GF-D8 (cell line): ENCODE measurements around the gene ZBTB5.
"Not testable (repeated sequence)": the region's sequence is repeated elsewhere in the genome, so short reads cannot be mapped to it uniquely, and the experiment has no call there.

ENCODE experiments used
- DNase-seq: peaks from one replicate; lab custom pipeline; 2025; lab: John Stamatoyannopoulos, UW

Gene ZBTB5, protein sequence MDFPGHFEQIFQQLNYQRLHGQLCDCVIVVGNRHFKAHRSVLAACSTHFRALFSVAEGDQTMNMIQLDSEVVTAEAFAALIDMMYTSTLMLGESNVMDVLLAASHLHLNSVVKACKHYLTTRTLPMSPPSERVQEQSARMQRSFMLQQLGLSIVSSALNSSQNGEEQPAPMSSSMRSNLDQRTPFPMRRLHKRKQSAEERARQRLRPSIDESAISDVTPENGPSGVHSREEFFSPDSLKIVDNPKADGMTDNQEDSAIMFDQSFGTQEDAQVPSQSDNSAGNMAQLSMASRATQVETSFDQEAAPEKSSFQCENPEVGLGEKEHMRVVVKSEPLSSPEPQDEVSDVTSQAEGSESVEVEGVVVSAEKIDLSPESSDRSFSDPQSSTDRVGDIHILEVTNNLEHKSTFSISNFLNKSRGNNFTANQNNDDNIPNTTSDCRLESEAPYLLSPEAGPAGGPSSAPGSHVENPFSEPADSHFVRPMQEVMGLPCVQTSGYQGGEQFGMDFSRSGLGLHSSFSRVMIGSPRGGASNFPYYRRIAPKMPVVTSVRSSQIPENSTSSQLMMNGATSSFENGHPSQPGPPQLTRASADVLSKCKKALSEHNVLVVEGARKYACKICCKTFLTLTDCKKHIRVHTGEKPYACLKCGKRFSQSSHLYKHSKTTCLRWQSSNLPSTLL

GRCh38 chr9:37465249-37466036 lies at the start of gene ZBTB5:
Gene ZBTB5 (minus strand): TSS chr9:37465450. CDS start chr9:37442551, 22,899 bp downstream.
- DNase-seq = peak; percentile 98

DNA sequence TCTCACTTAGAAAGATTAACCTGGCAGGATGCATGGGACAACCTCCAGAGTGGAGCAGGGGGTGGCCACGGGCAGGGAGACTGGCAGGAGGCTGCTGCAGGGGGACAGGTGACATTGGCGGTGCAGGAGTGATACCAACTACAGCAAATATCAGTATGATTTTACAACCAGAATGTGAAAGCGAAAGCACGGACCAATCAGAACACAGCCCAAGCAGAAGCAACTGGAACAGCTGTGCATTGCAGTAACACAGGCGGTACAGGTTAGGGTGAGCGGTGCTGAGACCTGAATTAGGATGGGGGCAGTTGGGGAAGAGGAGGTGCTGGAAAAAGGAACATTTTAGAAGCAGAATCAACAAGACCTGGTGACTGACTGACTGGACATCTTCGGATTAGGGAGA lies 49.7 kb upstream of the ZBTB5 start:
- DNase-seq = no peak

GRCh38 chr9:37514415-37514814 lies 49.2 kb upstream of the ZBTB5 start:
- DNase-seq = not testable (repeated sequence)

DNA sequence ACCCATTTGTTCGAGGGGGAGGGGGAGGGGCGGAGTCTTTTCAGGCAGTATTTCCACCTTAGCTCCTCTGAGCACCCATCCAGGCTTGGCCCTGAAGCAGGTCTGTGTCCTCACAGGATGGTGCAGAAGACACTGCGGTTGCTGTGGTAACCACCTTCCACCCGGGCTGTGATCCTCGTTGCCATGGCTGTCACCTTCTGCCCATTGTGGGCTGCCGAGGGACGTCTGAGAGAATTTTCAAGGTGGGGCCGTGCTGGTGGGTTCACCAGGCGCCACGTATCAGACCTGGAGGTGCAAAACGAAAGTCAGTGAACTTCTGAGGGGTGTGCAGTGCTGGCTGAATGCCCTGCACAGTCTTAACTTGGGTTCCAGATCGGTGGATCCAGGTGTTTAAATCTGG lies 47.2 kb upstream of the ZBTB5 start:
- no peak for DNase-seq

DNA sequence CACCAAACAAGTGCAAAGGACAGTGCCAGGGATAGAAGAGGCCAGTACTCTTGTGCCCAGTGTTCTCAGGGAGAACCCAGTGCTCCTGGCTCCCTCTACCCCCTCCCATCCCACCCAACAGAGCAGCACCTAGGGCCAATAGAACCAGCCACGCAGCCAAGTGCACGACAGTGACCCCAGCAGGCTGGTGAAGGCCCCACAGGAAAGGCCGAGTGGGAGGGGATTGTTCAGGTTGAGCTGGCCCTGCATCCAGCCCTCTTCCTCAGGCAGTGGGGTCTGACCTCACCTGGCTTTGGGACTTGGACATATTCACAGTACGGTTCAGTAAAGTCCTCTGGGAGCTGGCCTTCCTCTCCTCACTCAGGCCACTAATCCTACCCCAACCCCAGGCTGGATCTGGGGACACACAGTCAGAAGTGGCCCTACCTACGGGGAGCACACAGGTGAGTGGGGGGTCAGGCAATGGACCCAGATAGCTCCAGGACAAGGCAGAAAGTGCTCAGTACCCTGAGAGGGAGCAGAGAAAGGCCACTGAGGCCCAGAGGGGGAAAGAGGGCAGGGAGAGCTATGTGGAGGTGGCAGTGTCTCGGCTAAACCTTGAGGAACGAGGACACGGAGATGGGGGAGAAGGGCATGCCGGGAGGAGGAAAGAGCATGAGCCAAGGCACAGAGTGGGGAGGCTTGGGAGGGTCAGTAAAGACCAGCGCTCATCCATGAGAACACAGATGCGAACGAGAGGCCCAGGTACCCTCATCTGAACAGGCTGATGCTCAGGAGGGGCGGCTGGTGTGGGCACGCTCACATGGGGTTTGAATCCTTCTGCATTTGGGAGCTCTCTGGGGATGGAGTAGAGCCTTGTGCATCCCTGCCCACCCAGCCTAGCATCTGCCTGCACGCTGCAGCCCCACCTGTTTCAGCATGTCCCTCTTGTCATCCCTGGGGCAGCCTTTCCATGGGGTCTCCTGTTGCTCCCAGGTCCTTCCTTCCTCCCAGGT lies 46.1 kb upstream of the ZBTB5 start:
- DNase-seq = no peak

- not testable (repeated sequence) for DNase-seq
Observed at GRCh38 chr9:37510053-37510452, 44.8 kb upstream of the ZBTB5 start.

DNA sequence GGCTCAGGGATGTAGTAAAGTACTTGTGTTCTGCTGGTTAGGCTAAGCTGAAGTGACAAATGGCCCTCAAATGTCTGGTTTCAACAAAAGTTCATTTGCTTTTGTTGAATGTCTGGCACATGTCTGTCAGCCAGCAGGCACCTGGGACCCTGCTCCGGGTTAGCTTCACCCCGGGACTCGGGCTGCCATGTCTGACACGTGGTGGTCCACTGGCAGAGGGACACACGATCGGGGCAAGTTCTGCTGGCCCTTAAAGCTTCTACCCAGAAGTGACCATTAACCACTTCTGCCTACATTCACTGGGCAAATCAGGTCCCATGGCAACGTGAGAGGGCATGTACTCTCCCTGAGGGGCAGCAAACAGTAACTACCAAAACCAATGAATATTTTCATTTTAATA lies 44.3 kb upstream of the ZBTB5 start:
- no peak for DNase-seq

- no peak for DNase-seq
Observed at GRCh38 chr9:37508834-37509206, 43.6 kb upstream of the ZBTB5 start.

DNA sequence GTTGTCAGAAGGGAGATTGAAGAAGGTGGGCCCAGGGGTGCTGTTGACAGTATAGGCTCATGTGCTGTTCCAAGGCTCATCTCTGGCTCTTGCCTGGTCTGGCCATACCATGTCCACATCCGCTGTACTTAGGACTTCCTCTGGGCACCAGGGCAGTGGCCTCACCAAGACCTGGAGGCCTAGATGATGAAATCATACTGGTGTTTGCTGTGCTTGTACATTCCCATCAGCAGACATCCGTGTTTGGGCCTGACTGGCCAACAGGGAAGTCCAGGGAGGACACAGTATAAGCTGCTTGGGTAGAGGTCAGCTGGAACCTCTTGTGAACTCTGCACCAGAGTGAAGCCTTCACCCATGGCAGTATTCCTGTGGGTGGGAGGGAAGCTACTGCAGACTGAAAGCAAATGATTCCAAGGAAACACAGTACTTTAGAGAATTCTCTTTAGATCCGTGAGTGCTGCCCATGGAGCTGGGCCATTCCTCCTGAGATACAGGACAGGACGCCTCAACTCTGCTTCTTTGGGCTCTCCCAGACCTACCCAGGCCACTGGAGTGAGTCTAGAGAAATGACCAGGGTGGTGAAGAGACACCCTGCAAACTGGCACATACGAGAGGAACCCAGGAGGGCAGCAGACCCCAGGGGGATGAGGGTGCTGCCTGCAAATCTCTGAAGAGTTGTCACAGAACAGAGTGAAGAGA lies 43.0 kb upstream of the ZBTB5 start:
- no peak for DNase-seq

DNA sequence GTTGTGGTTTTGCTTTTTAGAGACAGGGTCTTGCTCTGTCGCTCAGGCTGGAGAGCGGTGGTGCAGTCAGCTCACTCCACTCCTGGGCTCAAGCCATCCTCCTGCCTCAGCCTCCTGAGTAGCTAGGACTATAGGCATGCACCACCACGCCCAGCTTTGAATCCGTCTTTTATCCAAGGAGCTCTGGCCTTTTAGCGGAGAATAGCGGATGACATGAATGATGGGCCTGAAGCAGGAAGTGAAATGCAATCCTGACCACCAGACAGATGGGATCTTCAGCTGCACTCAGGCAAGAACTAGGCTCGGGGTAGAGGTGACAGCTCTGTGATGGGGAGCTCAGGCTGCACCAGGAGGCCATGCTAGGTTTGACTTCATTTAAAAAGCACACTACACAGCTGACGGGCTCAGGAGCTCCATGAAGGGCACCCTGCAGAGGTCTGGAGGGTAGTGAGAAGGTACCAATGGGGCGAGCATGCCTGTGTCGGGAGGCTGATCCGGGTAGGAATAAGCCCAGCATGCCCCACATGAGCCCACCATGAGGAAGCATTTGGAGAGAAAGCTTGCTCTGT lies 42.4 kb upstream of the ZBTB5 start:
- DNase-seq = no peak

GRCh38 chr9:37504605-37505004 lies 39.4 kb upstream of the ZBTB5 start:
- no peak for DNase-seq

- DNase-seq = no peak
Observed at GRCh38 chr9:37503736-37504135, 38.5 kb upstream of the ZBTB5 start.

DNA sequence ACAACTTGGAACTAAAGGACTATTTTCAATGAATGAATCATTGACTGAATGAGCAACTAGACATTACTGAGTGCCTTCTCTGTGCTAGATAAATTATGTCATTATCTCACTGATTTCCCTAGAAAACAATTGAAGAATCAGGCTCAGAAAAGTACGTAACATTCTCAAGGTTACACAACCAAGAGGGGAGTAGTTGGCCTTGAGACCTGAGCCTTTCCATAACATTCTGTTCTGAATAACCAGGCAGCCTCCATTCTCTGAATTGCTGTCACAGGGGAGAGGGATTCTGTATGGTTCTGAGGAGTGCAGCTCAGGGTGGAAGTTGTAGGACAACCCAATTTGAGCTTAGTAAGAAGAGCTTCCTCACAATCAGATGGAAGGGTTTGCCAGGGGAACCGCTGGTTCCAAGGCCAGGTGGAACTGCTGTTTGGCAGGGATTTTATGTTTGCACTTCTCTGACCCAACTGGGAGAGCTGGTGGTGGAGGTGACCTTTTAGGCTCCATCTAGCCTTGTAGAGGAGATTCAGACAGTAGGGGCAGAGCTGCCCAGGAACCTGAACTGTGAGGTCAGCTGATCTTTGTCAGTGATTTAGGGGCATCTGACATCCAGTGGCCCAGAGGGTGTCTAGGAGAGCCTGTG lies 36.8 kb upstream of the ZBTB5 start:
- DNase-seq = no peak

DNA sequence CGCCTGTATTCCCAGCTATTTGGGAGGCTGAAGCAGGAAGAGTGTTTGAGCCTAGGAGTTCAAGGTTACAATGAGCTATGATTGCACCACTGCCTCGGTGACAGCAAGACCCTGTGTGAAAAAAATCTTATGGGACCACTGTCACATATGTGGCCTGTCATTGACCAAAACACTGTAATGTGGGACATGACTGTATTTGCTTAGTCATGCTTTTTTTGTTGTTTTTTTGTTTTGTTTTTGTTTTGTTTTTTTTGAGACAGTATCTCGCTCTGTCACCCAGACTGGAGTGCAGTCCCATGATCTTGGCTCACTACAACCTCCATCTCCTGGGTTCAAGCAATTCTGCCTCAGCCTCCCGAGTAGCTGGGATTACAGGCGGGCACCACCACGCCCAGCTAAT lies 34.0 kb upstream of the ZBTB5 start:
- DNase-seq = no peak

GRCh38 chr9:37498457-37498856 lies 33.2 kb upstream of the ZBTB5 start:
- DNase-seq = no peak

DNA sequence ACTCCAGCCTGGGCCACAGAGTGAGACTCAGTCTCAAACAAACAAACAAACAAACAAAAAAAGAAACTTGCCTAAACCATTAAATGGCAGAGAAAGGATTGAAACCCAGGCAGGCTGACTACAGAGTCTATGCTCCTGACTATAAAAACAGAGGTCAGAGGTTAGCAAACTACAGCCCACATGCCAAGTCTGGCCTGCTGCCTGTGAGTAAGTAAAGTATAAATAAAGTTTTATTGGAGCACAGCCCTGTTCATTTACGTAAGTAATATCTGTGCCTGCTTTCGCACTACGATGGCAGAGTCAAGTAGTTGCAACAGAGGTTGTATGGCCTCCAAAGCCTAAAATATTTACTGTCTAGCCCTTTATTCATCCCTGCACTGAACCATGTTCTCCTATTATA lies 32.1 kb upstream of the ZBTB5 start:
- DNase-seq = no peak

- no peak for DNase-seq
Observed at GRCh38 chr9:37496020-37496419, 30.8 kb upstream of the ZBTB5 start.

DNA sequence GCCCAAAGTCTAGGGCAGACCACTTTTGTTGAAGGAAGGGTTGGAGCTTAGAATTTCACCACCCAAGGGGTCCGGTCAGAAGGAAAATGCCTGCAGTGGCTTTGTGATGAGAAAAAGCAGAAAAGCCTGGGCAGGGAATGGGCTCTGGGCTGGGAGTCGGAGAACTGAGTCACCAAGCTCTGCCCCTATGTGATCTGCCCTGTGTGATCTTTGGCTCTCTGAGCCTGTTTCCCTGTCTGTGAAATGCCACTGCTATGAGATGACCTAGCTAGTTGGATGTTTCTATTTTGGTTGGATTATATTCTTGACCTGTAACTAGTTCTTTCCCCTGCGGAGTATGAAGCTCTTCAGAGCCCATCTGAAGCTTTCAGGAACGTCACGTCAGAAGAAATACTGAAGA lies 30.3 kb upstream of the ZBTB5 start:
- no peak for DNase-seq

DNA sequence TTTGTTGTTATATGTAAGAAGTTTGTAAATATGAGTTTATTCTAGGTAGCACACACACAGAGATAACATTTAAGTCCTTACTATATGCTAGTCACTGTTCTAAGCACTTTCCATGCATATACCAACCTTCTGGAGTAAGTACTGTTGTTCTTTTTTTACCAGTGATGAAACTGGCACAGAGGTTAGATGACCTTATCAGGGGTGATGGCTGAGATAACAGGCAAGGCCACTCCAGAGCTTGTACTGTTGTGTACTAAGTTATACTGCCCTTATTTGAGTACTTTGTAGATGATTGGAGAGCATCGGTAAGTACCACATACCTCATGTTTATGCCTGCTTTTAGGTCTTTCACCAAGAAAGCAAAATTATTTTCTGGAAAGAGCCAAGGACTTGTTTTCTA lies 26.7 kb upstream of the ZBTB5 start:
- DNase-seq = no peak
